HepG2 (cell line): ENCODE results near the gene FAM114A1. TPM values are rescaled to one million over a fixed set of nuclear protein-coding genes. Genes with fewer than 3 reads are reported as not detected.

Experiments
- EHMT2 ChIP-seq: fragments of 200-600 bp; sonication (generic); IDR thresholded peaks from 2 replicates; pipeline ENCODE4 v1.7.0; 2017; ENCODE audit warnings: antibody characterized with exemption, low read depth, low read length, borderline replicate concordance
- ELF3 ChIP-seq: IDR thresholded peaks from 2 replicates; pipeline ENCODE4 v1.6.1; 2016; ENCODE audit warnings: missing genetic modification reagents, missing compliant biosample characterization
- GATAD1 ChIP-seq: IDR thresholded peaks from 2 replicates; pipeline ENCODE4 v1.6.1; 2016; ENCODE audit warnings: missing genetic modification reagents, missing compliant biosample characterization
- JUND ChIP-seq: sonication (generic); formaldehyde crosslinking; IDR thresholded peaks from 2 replicates; pipeline ENCODE4 v1.8.0; 2022; ENCODE audit warnings: mild to moderate bottlenecking, missing genetic modification reagents
- MIER3 ChIP-seq: IDR thresholded peaks from 2 replicates; pipeline ENCODE4 v1.6.1; 2016; ENCODE audit warnings: missing compliant biosample characterization, borderline replicate concordance
- MTF1 ChIP-seq: sonication (generic); formaldehyde crosslinking; IDR thresholded peaks from 2 replicates; pipeline ENCODE4 v1.5.0; 2020; ENCODE audit warnings: missing genetic modification reagents
- PHF8 ChIP-seq: sonication (generic); formaldehyde crosslinking; IDR thresholded peaks from 2 replicates; pipeline ENCODE4 v1.5.0; 2020; ENCODE audit warnings: missing genetic modification reagents
- RFX3 ChIP-seq: IDR thresholded peaks from 2 replicates; pipeline ENCODE4 v1.6.1; 2016; ENCODE audit warnings: missing biosample characterization, missing genetic modification reagents
- SRF ChIP-seq: IDR thresholded peaks from 2 replicates; pipeline ENCODE4 v1.6.1; 2011; ENCODE audit warnings: mild to moderate bottlenecking, low read depth, low read length, moderate library complexity
- ZNF17 ChIP-seq: sonication (generic); formaldehyde crosslinking; IDR thresholded peaks from 2 replicates; pipeline ENCODE4 v1.5.0; 2020; ENCODE audit warnings: mild to moderate bottlenecking, missing genetic modification reagents
- ZNF180 ChIP-seq: sonication (generic); formaldehyde crosslinking; IDR thresholded peaks from 2 replicates; pipeline ENCODE4 v1.4.0; 2020; ENCODE audit warnings: low read depth, missing genetic modification reagents, borderline replicate concordance
- ZNF614 ChIP-seq: IDR thresholded peaks from 2 replicates; pipeline ENCODE4 v1.6.1; 2018; ENCODE audit warnings: missing biosample characterization, missing genetic modification reagents, inconsistent platforms, borderline replicate concordance
- ZNF841 ChIP-seq: sonication (generic); formaldehyde crosslinking; IDR thresholded peaks from 2 replicates; pipeline ENCODE4 v1.8.1; 2023; ENCODE audit warnings: missing genetic modification reagents, borderline replicate concordance
- polyA plus RNA-seq, 8 experiments: library from polyadenylated mRNA; depleted of rRNA in 3 of 8; stranded (reverse) in 7 of 8; unstranded in 1 of 8; fragments of >200 nt; fragmentation: Illumina TruSeq in 4 of 8; extraction: Trizol in 4 of 8; gene quantifications; 2 replicates each; pipeline versions ENCODE4 v1.2.1 to v1.2.3, GENCODE V29; 2011 to 2016; ENCODE audit warnings: low read depth in 4 of 8, missing spikeins in 1 of 8, mixed read lengths in 1 of 8; ENCODE audit not compliant: insufficient read depth in 1 of 8
- total RNA-seq, 5 experiments: library from RNA; depleted of rRNA; stranded (reverse); fragments of >200 nt; fragmentation: Illumina TruSeq; extraction: Trizol; gene quantifications; 2 replicates each; pipeline ENCODE4 v1.2.3, GENCODE V29; 2016; ENCODE audit warnings: low read depth in 1 of 5
- TF ChIP-seq, protein P1 (sequence below): sonication (generic); formaldehyde crosslinking; IDR thresholded peaks from 2 replicates; pipeline ENCODE4 v1.5.0; 2020; ENCODE audit warnings: missing genetic modification reagents
- TF ChIP-seq, protein P2 (sequence below): sonication (generic); formaldehyde crosslinking; IDR thresholded peaks from 2 replicates; pipeline ENCODE4 v1.4.0; 2020; ENCODE audit warnings: missing genetic modification reagents, mild to moderate bottlenecking, borderline replicate concordance
- TF ChIP-seq, protein P3 (sequence below): sonication (generic); formaldehyde crosslinking; IDR thresholded peaks from 2 replicates; pipeline ENCODE4 v1.5.1; 2020; ENCODE audit warnings: missing genetic modification reagents, mild to moderate bottlenecking, borderline replicate concordance
- TF ChIP-seq, protein P4 (sequence below): sonication (generic); formaldehyde crosslinking; IDR thresholded peaks from 2 replicates; pipeline ENCODE4 v1.4.0; 2020; ENCODE audit warnings: missing genetic modification reagents
- TF ChIP-seq, protein P5 (sequence below): sonication (generic); formaldehyde crosslinking; IDR thresholded peaks from 2 replicates; pipeline ENCODE4 v1.9.0; 2022; ENCODE audit warnings: missing genetic modification reagents, mild to moderate bottlenecking, borderline replicate concordance
- TF ChIP-seq, protein P6 (sequence below): sonication (generic); formaldehyde crosslinking; IDR thresholded peaks from 2 replicates; pipeline ENCODE4 v1.8.0; 2022; ENCODE audit warnings: missing genetic modification reagents, mild to moderate bottlenecking, inconsistent platforms, borderline replicate concordance

Gene FAM114A1
- total and polyA plus RNA-seq, 2 of the 13 experiments (the other 11 are each of a cell fraction or from before 2014, with no cell fraction given), result 61.0 to 76.9 TPM

DNA sequence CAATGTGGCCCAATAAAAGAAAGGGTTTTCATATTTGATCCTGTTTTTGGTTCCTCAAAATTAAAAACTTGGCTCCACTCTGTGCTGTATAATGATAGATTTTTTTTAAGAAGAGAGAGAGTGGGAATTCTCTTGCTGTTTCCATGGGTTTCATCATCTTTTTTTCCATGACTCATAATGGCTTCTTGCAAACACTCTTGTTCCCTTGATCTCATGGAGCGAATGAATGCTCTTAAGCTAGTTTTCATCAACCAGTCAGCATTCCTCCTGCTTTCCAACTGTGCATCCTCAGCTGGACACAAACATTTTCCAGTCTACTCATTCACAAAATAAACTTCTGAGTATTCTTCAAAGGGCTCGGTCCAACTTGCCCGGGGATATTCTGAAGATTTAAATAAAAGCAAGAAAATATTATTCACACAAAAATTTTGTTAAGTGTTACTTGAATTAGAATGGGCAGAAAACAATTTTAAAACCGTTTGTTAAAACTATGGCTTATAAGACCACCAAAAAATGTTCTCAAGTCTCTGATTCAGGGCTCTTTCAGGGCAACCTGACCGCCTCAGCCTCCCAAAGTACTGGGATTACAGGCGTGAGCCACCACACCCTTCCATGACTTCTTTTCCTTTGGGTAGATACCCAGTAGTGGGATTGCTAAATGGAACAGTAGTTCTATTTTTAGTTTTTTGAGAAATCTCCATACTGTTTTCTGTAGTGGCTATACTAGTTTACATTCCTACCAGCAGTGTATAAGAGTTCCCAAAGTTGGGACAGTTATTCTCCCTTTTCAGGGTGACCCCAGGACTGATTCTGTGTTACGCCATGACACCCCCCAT is 99.9 kb downstream of the FAM114A1 start (continued):
- TF ChIP-seq, protein P1, sequence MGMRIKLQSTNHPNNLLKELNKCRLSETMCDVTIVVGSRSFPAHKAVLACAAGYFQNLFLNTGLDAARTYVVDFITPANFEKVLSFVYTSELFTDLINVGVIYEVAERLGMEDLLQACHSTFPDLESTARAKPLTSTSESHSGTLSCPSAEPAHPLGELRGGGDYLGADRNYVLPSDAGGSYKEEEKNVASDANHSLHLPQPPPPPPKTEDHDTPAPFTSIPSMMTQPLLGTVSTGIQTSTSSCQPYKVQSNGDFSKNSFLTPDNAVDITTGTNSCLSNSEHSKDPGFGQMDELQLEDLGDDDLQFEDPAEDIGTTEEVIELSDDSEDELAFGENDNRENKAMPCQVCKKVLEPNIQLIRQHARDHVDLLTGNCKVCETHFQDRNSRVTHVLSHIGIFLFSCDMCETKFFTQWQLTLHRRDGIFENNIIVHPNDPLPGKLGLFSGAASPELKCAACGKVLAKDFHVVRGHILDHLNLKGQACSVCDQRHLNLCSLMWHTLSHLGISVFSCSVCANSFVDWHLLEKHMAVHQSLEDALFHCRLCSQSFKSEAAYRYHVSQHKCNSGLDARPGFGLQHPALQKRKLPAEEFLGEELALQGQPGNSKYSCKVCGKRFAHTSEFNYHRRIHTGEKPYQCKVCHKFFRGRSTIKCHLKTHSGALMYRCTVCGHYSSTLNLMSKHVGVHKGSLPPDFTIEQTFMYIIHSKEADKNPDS (CRISPR knock-in tag), result no peak
- TF ChIP-seq MIER3 (CRISPR knock-in tag), result no peak
- TF ChIP-seq, protein P2, sequence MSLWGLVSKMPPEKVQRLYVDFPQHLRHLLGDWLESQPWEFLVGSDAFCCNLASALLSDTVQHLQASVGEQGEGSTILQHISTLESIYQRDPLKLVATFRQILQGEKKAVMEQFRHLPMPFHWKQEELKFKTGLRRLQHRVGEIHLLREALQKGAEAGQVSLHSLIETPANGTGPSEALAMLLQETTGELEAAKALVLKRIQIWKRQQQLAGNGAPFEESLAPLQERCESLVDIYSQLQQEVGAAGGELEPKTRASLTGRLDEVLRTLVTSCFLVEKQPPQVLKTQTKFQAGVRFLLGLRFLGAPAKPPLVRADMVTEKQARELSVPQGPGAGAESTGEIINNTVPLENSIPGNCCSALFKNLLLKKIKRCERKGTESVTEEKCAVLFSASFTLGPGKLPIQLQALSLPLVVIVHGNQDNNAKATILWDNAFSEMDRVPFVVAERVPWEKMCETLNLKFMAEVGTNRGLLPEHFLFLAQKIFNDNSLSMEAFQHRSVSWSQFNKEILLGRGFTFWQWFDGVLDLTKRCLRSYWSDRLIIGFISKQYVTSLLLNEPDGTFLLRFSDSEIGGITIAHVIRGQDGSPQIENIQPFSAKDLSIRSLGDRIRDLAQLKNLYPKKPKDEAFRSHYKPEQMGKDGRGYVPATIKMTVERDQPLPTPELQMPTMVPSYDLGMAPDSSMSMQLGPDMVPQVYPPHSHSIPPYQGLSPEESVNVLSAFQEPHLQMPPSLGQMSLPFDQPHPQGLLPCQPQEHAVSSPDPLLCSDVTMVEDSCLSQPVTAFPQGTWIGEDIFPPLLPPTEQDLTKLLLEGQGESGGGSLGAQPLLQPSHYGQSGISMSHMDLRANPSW (CRISPR knock-in tag), result no peak
- no peak for TF ChIP-seq EHMT2
- TF ChIP-seq PHF8 (CRISPR knock-in tag), result no peak
- no peak for TF ChIP-seq RFX3
- TF ChIP-seq ZNF841 (CRISPR knock-in tag), result no peak
- TF ChIP-seq, protein P3, sequence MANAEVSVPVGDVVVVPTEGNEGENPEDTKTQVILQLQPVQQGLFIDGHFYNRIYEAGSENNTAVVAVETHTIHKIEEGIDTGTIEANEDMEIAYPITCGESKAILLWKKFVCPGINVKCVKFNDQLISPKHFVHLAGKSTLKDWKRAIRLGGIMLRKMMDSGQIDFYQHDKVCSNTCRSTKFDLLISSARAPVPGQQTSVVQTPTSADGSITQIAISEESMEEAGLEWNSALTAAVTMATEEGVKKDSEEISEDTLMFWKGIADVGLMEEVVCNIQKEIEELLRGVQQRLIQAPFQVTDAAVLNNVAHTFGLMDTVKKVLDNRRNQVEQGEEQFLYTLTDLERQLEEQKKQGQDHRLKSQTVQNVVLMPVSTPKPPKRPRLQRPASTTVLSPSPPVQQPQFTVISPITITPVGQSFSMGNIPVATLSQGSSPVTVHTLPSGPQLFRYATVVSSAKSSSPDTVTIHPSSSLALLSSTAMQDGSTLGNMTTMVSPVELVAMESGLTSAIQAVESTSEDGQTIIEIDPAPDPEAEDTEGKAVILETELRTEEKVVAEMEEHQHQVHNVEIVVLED (CRISPR knock-in tag), result no peak
- TF ChIP-seq ZNF614, result peak; percentile 93
- no peak for TF ChIP-seq GATAD1 (CRISPR knock-in tag)
- TF ChIP-seq, protein P4, sequence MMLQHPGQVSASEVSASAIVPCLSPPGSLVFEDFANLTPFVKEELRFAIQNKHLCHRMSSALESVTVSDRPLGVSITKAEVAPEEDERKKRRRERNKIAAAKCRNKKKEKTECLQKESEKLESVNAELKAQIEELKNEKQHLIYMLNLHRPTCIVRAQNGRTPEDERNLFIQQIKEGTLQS (CRISPR knock-in tag), result 0 out of 2 replicates have a peak, but pooled peaks have one; percentile 38
- no peak for TF ChIP-seq ZNF17
- TF ChIP-seq ELF3 (CRISPR knock-in tag), result no peak
- no peak for TF ChIP-seq ZNF180 (CRISPR knock-in tag)
- no peak for TF ChIP-seq SRF
- no peak for TF ChIP-seq MTF1
- no peak for TF ChIP-seq JUND (CRISPR knock-in tag)
- TF ChIP-seq, protein P5, sequence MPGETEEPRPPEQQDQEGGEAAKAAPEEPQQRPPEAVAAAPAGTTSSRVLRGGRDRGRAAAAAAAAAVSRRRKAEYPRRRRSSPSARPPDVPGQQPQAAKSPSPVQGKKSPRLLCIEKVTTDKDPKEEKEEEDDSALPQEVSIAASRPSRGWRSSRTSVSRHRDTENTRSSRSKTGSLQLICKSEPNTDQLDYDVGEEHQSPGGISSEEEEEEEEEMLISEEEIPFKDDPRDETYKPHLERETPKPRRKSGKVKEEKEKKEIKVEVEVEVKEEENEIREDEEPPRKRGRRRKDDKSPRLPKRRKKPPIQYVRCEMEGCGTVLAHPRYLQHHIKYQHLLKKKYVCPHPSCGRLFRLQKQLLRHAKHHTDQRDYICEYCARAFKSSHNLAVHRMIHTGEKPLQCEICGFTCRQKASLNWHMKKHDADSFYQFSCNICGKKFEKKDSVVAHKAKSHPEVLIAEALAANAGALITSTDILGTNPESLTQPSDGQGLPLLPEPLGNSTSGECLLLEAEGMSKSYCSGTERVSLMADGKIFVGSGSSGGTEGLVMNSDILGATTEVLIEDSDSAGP (CRISPR knock-in tag), result no peak
- TF ChIP-seq, protein P6, sequence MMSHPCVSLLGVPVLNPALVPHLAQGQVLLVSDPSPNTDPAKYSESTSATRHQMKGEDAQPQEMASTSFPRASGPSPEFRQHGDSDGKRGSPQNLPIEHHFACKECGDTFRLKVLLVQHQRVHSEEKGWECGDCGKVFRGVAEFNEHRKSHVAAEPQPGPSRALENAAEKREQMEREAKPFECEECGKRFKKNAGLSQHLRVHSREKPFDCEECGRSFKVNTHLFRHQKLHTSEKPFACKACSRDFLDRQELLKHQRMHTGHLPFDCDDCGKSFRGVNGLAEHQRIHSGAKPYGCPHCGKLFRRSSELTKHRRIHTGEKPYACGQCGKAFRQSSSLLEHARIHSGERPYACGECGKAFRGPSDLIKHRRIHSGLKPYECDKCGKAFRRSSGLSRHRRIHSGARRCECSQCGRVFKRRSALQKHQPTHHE (CRISPR knock-in tag), result no peak
